Measurements from ENCODE around the gene SNAPC5. TPM values are rescaled to one million over a fixed set of nuclear protein-coding genes. Genes with fewer than 3 reads are reported as not detected.
"Not testable (repeated sequence)": the region's sequence is repeated elsewhere in the genome, so short reads cannot be mapped to it uniquely, and the experiment has no call there.

Gene SNAPC5
- total and polyA plus RNA-seq, 12 donors, result 28.5 to 48.8 (median 33.9) TPM

DNA sequence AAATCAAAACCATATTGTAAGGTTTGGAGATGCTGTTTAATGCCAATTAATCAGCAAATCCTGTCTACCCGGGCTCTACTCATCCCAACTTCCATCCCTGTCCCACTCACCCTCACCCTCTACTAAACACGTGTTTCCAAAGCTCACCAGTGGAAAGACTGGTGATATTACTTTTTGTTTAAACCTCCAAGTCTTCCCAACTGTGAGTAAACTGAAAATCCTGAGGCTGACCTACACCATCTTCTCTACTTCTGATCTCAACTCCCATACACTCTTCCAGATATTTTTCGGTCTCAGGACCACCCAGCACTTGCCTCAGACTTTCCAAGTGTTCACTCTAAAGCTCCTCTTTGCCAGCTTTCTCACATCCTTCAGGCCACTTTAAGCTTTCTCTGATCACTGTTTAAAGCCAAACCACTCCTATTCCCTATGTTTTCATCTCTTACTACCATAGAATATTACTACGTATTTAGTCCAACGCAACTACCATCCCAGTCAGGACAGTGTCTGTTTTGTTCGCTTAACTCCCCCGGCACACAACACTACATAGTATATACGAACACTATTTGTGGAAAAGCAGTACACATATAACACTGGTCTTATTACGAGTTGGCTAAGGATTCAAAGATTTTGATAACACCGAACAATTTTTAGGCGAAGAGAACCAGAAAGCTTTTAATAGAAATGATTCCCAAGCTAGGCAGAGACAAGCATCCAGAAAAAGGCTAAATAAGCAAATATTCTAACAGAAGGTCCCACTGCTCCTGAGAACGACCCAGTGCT lies 6.4 kb upstream of the SNAPC5 start:
- no peak for ATAC-seq
- intact Hi-C loops (cut with DNase I), result no loop called here
- TF ChIP-seq, protein P1, sequence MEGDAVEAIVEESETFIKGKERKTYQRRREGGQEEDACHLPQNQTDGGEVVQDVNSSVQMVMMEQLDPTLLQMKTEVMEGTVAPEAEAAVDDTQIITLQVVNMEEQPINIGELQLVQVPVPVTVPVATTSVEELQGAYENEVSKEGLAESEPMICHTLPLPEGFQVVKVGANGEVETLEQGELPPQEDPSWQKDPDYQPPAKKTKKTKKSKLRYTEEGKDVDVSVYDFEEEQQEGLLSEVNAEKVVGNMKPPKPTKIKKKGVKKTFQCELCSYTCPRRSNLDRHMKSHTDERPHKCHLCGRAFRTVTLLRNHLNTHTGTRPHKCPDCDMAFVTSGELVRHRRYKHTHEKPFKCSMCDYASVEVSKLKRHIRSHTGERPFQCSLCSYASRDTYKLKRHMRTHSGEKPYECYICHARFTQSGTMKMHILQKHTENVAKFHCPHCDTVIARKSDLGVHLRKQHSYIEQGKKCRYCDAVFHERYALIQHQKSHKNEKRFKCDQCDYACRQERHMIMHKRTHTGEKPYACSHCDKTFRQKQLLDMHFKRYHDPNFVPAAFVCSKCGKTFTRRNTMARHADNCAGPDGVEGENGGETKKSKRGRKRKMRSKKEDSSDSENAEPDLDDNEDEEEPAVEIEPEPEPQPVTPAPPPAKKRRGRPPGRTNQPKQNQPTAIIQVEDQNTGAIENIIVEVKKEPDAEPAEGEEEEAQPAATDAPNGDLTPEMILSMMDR (IDR thresholded peaks at IDR 0.05), result no peak

DNA sequence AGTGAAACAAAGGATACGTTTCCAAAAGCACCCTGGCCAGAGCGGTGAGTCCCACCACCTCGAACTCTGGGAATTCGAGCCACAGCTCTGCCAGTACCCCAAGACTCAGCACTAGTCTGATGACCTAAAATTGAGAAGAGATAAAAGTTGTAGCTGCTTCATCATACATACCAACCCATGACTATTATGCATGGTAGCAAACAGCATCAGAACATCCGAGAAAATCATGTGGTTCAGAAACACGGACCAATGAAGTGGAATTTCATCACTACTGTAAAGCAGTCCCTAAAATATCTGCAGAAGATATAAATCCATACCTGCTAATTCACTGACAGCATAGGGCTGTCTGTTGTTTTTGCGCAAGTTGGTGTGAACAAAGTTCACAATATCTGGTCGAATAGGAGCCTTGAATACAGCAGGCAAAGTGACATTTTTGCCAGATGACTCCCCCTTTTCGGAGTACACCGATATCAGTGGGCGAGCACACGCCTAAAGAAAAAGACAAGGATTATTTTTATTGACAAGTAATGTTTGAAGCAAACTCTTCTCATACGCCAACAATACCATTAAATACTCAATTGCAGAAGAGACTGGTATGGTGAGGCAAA lies 5.6 kb upstream of the SNAPC5 start:
- intact Hi-C loops (cut with DNase I), result not testable (repeated sequence)
- H3K27ac ChIP-seq, result peak overlapping the region in 5 of 10 donors; percentile 93 to 98 (median 94)

More for the DNA sequence above, 6.4 kb upstream of the SNAPC5 start:
- WGBS, 2 donors, result 0% methylated on average over 12 of the region's 12 CpGs
- Histone ChIP-seq H3K9me3 (no peaks in the 10 kb centered on the region), H3K36me3 (peaks cover 0 to 50% (median 38%) of the 10 kb centered on the region in 9 donors), H3K4me1 (peaks cover 5 to 42% (median 28%) of the 10 kb centered on the region in 9 donors), H3K4me3 (peak overlapping the region; percentile 57 to 99 (median 86)), H3K27ac (peak overlapping the region; percentile 80 to 98 (median 94)), H3K27me3 (no peaks in the 10 kb centered on the region)
- no peak for DNase-seq

DNA sequence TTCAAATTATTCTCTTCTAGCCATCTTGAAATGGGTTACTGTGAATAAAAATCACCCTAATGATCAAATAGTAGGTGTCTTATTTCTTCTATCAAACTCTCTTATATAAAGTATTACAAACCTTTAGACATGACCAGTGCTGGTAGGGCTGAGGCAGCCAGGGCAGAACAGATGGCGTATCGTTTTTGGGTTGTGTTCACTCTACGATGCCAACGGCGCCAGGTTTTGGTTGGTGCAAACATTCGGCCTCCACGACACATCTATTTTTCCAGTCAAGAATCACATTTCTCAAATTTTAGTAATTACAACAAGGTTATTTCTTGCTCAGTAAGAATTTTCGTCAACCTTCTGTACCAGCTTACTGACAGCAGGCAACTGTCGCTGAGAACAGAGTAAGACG lies 4.9 kb upstream of the SNAPC5 start:
- Histone ChIP-seq H3K36me3 (peaks cover 0 to 57% (median 40%) of the 10 kb centered on the region in 9 donors), H3K4me3 (peak overlapping the region in 3 of 10 donors; percentile 73 to 99 (median 87)), H3K27ac (no peak overlapping the region), H3K4me1 (peaks cover 9 to 53% (median 39%) of the 10 kb centered on the region in 9 donors), H3K27me3 (no peaks in the 10 kb centered on the region), H3K9me3 (no peaks in the 10 kb centered on the region)
- ATAC-seq (no peak), DNase-seq (no peak)
- 76 to 87% methylated on average over 10 of the region's 10 CpGs for WGBS, 2 donors
- TF ChIP-seq, protein P1 (IDR thresholded peaks at IDR 0.05), result no peak
- intact Hi-C loops (cut with DNase I), result no loop called here

More for the DNA sequence above, 5.6 kb upstream of the SNAPC5 start:
- not testable (repeated sequence) for H3K9me3 ChIP-seq, DNase-seq, ATAC-seq, H3K27me3 ChIP-seq
- H3K4me3 ChIP-seq, result peak overlapping the region in 8 of 10 donors; percentile 57 to 99 (median 86)
- H3K36me3 ChIP-seq, result peaks cover 0 to 54% (median 40%) of the 10 kb centered on the region in 9 donors
- peaks cover 5 to 48% (median 35%) of the 10 kb centered on the region in 9 donors for H3K4me1 ChIP-seq
- WGBS, 2 donors, result 57% methylated on average over 13 of the region's 13 CpGs

DNA sequence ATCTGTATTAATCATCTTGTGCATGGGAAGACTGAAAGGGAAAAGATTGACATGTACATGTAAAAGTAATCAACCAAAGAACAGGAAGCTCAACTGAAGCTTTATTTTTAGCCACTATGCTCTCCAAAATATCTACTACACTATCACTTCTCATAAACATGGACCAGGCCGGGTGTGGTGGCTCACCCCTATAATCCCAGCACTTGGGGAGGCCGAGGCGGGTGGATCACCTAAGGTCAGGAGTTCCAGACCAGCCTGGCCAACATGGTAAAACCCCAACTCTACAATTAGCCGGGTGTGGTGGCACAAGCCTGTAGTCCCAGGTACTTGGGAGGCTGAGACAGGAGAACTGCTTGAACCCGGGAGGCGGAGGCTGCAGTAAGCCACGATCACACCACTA lies 2.8 kb upstream of the SNAPC5 start:
- WGBS, 2 donors, result 78% methylated on average over 7 of the region's 7 CpGs
- peaks cover 0 to 67% (median 40%) of the 10 kb centered on the region in 9 donors for H3K36me3 ChIP-seq
- intact Hi-C loops (cut with DNase I), result not testable (repeated sequence)

More for the DNA sequence above, 2.8 kb upstream of the SNAPC5 start:
- H3K27ac ChIP-seq, DNase-seq, ATAC-seq, H3K27me3 ChIP-seq, H3K4me3 ChIP-seq, H3K9me3 ChIP-seq: not testable (repeated sequence)
- H3K4me1 ChIP-seq, result peaks cover 13 to 57% (median 43%) of the 10 kb centered on the region in 9 donors
